Stimulated activated CD4-positive, alpha-beta T cell treated with anti-CD3 and anti-CD28 coated beads, TNF-alpha, amount 100 ng/mL, for 1 hour (primary cell): ENCODE results near the gene HIBADH.
"Not testable (repeated sequence)": the region's sequence is repeated elsewhere in the genome, so short reads cannot be mapped to it uniquely, and the experiment has no call there.

Experiments used
- DNase-seq, 3 donors: peaks; one replicate each; pipeline ENCODE4 v3.0.0-alpha.2; 2020; ENCODE audit warnings: low read depth in 3 of 3, low spot score in 1 of 3

The HIBADH gene

GRCh38 chr7:27510541-27510940 is 152.1 kb downstream of the HIBADH start:
- DNase-seq: no peak

GRCh38 chr7:27501879-27502278 is 160.8 kb downstream of the HIBADH start:
- not testable (repeated sequence) for DNase-seq

GRCh38 chr7:27501001-27501400 is 161.7 kb downstream of the HIBADH start:
- no peak for DNase-seq

DNA sequence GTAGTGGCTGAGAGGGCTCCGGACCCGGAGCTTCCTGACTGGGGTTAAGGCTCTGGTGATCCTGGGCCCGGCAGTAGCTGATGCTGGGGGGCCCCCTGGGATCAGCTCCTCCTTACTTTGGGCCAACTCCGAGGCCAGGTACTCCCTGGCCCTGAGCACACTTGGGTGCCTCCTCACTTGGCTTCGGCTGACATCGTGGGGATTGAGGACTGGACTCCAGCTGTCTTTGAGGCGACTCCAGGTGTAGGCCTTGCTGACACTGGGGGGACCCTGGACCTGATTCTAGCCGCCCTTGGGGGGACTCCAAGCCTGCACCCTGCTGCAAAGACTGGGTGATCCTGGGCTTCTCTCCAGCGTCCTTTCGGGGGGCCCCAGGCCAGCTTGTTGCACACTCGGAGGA is 170.5 kb downstream of the HIBADH start:
- DNase-seq: no peak

- DNase-seq: no peak
Measured at GRCh38 chr7:27491534-27491933, 171.1 kb downstream of the HIBADH start.

DNA sequence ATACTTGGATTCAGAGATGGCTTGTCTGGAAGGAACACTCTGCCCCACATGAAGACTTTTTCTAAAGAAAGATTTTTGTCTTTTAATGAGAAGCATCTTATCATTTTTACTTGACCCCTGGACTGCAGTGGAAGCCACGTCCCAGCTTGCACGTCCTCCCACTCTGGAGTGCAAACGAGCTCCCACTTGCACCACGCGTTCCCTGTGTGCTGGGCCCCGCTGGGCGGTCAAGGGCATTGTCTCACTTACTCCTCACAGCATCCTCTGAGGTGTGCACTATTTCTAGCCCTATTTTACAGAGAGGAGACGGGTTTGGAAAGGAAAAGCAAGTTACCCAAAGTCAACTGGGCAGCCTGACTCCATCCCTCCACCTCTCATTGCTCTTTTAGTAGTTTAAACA is 175.2 kb downstream of the HIBADH start:
- no peak for DNase-seq

- no peak for DNase-seq
Measured at GRCh38 chr7:27484451-27484850, 178.2 kb downstream of the HIBADH start.

GRCh38 chr7:27482219-27482618 is 180.5 kb downstream of the HIBADH start:
- no peak for DNase-seq

- DNase-seq: no peak
Measured at GRCh38 chr7:27478556-27478955, 184.1 kb downstream of the HIBADH start.

- no peak for DNase-seq
Measured at GRCh38 chr7:27478084-27478483, 184.6 kb downstream of the HIBADH start.

DNA sequence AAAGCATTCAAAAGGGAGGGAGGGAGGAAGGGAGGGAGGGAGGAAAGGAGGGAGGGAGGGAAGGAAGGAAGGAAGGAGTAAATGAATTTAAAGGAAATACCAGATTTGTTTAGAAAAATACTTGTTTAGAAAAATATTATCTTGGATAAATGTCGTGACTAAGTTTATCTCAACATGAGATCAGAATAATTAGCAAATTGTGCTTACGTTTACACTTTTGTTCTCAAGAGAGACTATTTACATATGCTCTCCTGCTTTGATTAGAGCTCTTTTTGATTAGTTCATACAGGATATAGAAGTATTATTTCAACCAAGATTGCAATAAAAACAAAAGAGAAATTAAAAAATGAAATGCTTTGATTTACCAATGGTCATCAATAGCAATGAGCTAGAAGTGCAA is 186.2 kb downstream of the HIBADH start:
- DNase-seq: no peak
